SH-SY5Y (cell line): ENCODE data around the gene KBTBD12.

Source experiments
- GATA2 ChIP-seq: IDR thresholded peaks from 2 replicates; pipeline ENCODE4 v1.6.1; 2011; ENCODE audit warnings: mild to moderate bottlenecking, low read depth, low read length
- GATA3 ChIP-seq: IDR thresholded peaks from 2 replicates; pipeline ENCODE4 v1.6.1; 2011; ENCODE audit warnings: low read depth, mild to moderate bottlenecking, low read length, moderate library complexity

DNA sequence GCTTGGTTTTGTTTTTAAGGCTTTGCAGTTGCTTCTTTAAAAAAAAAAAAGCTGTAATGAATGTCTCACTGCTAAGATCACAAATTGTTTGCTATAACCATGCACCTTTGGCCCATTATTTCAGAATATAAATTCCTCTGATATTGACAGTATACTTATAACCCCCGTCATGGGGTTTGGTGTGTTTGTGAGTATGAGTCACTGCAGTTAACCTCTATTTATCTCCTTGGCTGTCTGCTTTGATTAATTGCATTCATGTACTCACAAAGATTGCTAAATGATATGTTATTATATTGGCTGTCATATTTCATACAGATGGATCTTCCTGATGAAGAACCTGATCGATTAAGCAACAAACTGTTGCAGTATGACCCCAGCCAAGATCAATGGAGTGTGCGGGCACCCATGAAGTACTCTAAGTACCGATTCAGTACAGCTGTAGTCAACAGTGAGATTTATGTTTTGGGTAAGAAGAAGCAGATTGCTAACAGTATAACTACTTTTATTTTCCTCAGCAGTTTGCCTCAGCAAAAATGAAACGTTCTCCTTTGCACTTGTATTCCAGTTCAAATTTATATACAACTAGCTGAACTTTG lies 14.9 kb downstream of the KBTBD12 start:
- TF ChIP-seq GATA3 (no peak), GATA2 (no peak)
